B cell (primary cell): Measurements from ENCODE around the gene CC2D2B. TPM values are rescaled to one million over a fixed set of nuclear protein-coding genes. Genes with fewer than 3 reads are reported as not detected.
"Not testable (repeated sequence)": the region's sequence is repeated elsewhere in the genome, so short reads cannot be mapped to it uniquely, and the experiment has no call there.

Source experiments
- ATAC-seq: fragments of 200-7000 bp; cut with Tn5 transposase; one replicate; pipeline ENCODE4 v1.10.0; 2021; ENCODE audit warnings: low read depth, mild to moderate bottlenecking, moderate number of reproducible peaks, moderate library complexity
- CTCF ChIA-PET: fragments of 350-600 bp; sonication (Branson Sonifier 250); formaldehyde crosslinking; loops from one replicate; lab custom pipeline; 2021; ENCODE audit warnings: antibody characterized with exemption, inconsistent platforms; lab: Charles Lee
- POLR2A ChIA-PET: fragments of 350-600 bp; sonication (Branson Sonifier 250); formaldehyde crosslinking; loops from one replicate; lab custom pipeline; 2021; ENCODE audit warnings: antibody characterized with exemption; lab: Charles Lee
- DNase-seq: peaks from one replicate; pipeline ENCODE4 v3.0.0; 2013
- H2AFZ ChIP-seq: 2 replicates; pipeline ENCODE4 v1.6.1; 2012; ENCODE audit warnings: mild to moderate bottlenecking, low read depth, low read length; ENCODE audit not compliant: insufficient read depth, poor library complexity, severe bottlenecking
- H3K27ac ChIP-seq, 2 donors: 1 replicate in 1 of 2; 2 replicates in 1 of 2; pipeline ENCODE4 v1.5.1; 2012 to 2013; ENCODE audit warnings: low read length in 2 of 2, mild to moderate bottlenecking in 2 of 2, moderate library complexity in 1 of 2
- H3K27me3 ChIP-seq, 4 experiments: fragments of 200-600 bp in 1 of 4; sonication (generic) in 1 of 4; replicated peaks in 1 of 4; 1 replicate in 2 of 4; 2 replicates in 2 of 4; pipeline versions ENCODE4 v1.6.1 to v1.7.0; 2013 to 2016; ENCODE audit warnings: low read length in 3 of 4, mild to moderate bottlenecking in 2 of 4, mixed read lengths in 1 of 4, moderate library complexity in 1 of 4; ENCODE audit not compliant: insufficient read depth in 4 of 4, control insufficient read depth in 3 of 4; ENCODE audit errors: control extremely low read depth in 1 of 4
- H3K36me3 ChIP-seq, 2 experiments: replicated peaks in 1 of 2; 1 replicate in 1 of 2; 2 replicates in 1 of 2; pipeline versions ENCODE4 v1.6.1 to v1.7.1; 2013; ENCODE audit warnings: low read length in 1 of 2; ENCODE audit not compliant: insufficient read depth in 2 of 2, control insufficient read depth in 1 of 2; ENCODE audit errors: control extremely low read depth in 1 of 2, extremely low read depth in 1 of 2
- H3K4me1 ChIP-seq, 2 donors: fragments of 200-600 bp in 1 of 2; sonication (generic) in 1 of 2; 1 replicate in 1 of 2; 2 replicates in 1 of 2; pipeline versions ENCODE4 v1.5.1 to v1.6.1; 2013 to 2017; ENCODE audit warnings: low read length in 2 of 2; ENCODE audit not compliant: control insufficient read depth in 2 of 2, insufficient read depth in 2 of 2
- H3K4me2 ChIP-seq: replicated peaks from 2 replicates; pipeline ENCODE3; 2012; ENCODE audit warnings: mild to moderate bottlenecking, low read depth, low read length; ENCODE audit not compliant: poor library complexity, severe bottlenecking
- H3K4me3 ChIP-seq, 5 experiments: fragments of 200-600 bp in 1 of 5; sonication (generic) in 1 of 5; 1 replicate in 3 of 5; 2 replicates in 2 of 5; pipeline versions ENCODE4 v1.5.1 to v1.7.0; 2011 to 2016; ENCODE audit warnings: low read length in 4 of 5, mild to moderate bottlenecking in 4 of 5, low read depth in 2 of 5, control low read depth in 1 of 5, moderate library complexity in 1 of 5; ENCODE audit not compliant: insufficient read depth in 1 of 5; ENCODE audit errors: control extremely low read depth in 1 of 5, extremely low read depth in 1 of 5
- H3K79me2 ChIP-seq: fragments of 200-600 bp; sonication (generic); one replicate; pipeline ENCODE4 v1.6.0; 2016; ENCODE audit warnings: low read length; ENCODE audit not compliant: control insufficient read depth, insufficient read depth
- H3K9ac ChIP-seq: fragments of 200-600 bp; sonication (generic); 2 replicates; pipeline ENCODE4 v1.6.1; 2017; ENCODE audit warnings: mild to moderate bottlenecking, low read length, moderate library complexity
- H3K9me3 ChIP-seq, 3 donors: one replicate each; pipeline versions ENCODE4 v1.6.1 to v1.7.1; 2013; ENCODE audit warnings: low read length in 2 of 3; ENCODE audit not compliant: control insufficient read depth in 2 of 3, insufficient read depth in 1 of 3; ENCODE audit errors: control extremely low read depth in 1 of 3
- H4K20me1 ChIP-seq: 2 replicates; pipeline ENCODE4 v1.6.0; 2012; ENCODE audit warnings: mild to moderate bottlenecking, low read length; ENCODE audit not compliant: insufficient read depth, control insufficient read depth, poor library complexity, severe bottlenecking
- H3K27ac Mint-ChIP-seq: one replicate; pipeline ENCODE4 v1.8.0; 2021; ENCODE audit warnings: mixed read lengths
- H3K27me3 Mint-ChIP-seq: one replicate; pipeline ENCODE4 v1.8.0; 2021; ENCODE audit warnings: mixed read lengths
- H3K4me1 Mint-ChIP-seq: one replicate; pipeline ENCODE4 v1.8.0; 2021; ENCODE audit warnings: mixed read lengths
- H3K4me3 Mint-ChIP-seq: one replicate; pipeline ENCODE4 v1.8.0; 2021; ENCODE audit warnings: mixed read lengths
- H3K9me3 Mint-ChIP-seq: one replicate; pipeline ENCODE4 v1.8.0; 2022; ENCODE audit warnings: mixed read lengths; ENCODE audit not compliant: insufficient read depth
- CTCF ChIP-seq: fragments of 200-600 bp; IDR thresholded peaks from one replicate; pipeline ENCODE4 v1.8.0; 2022; ENCODE audit warnings: antibody characterized with exemption, mild to moderate bottlenecking
- EZH2 ChIP-seq: IDR thresholded peaks from 2 replicates; pipeline ENCODE4 v1.6.1; 2012; ENCODE audit warnings: borderline replicate concordance, low read depth, mild to moderate bottlenecking, moderate library complexity, low read length; ENCODE audit not compliant: insufficient read depth, poor library complexity, severe bottlenecking
- WGBS: methylation state at CpG from one replicate; pipeline ENCODE4 v1.1.5; 2013; ENCODE audit warnings: missing lambda C conversion rate; ENCODE audit not compliant: insufficient coverage; 5-methylcytosine and 5-hydroxymethylcytosine counted together
- intact Hi-C: fragments of 100-400 bp; cut with micrococcal nuclease; formaldehyde crosslinking; loops from one replicate; pipeline ENCODE4 v1.10.0; 2022
- polyA plus RNA-seq: library from polyadenylated mRNA; depleted of rRNA; stranded (reverse); fragments of >200 nt; gene quantifications from 2 replicates; pipeline ENCODE4 v1.2.3, GENCODE V29; 2012
- total RNA-seq, 2 donors: library from RNA; stranded (reverse); fragments of 120-200 nt in 1 of 2; gene quantifications; 1 replicate in 1 of 2; 2 replicates in 1 of 2; pipeline versions ENCODE4 v1.2.3 to v1.2.4, GENCODE V29; 2013 to 2022

Gene CC2D2B
- total and polyA plus RNA-seq, 2 donors (not counting 1 experiment from before 2014, with no cell fraction given): 0.70 to 2.1 TPM

- Histone ChIP-seq H3K4me3 (no peak overlapping the region), H3K9me3 (no peaks in the 10 kb centered on the region), H3K4me1 (no peaks in the 10 kb centered on the region), H2AFZ (no peak overlapping the region), H3K4me2 (no peak overlapping the region), H3K27me3 (no peaks in the 10 kb centered on the region), H3K27ac (no peak overlapping the region), H3K79me2 (no peaks in the 10 kb centered on the region), H3K36me3 (peaks cover 0 to 2% of the 10 kb centered on the region in 2 experiments), H4K20me1 (no peaks in the 10 kb centered on the region), H3K9ac (no peak overlapping the region)
- ATAC-seq: no peak
- no peak for TF ChIP-seq EZH2
- Mint-ChIP-seq H3K4me1 (peaks cover 2% of the 10 kb centered on the region), H3K27ac (no peak overlapping the region), H3K9me3 (no peaks in the 10 kb centered on the region), H3K27me3 (no peaks in the 10 kb centered on the region), H3K4me3 (no peak overlapping the region)
- intact Hi-C loops: no loop called here
- DNase-seq: no peak
- POLR2A ChIA-PET: no interaction called here
- whole genome bisulfite sequencing: no CpG with 5 or more reads among the region's 2 CpGs
- CTCF ChIA-PET: no interaction called here
Observed at GRCh38 chr10:95889830-95890229, 17.9 kb upstream of the CC2D2B start.

GRCh38 chr10:95896071-95896850 is 11.5 kb upstream of the CC2D2B start:
- DNase-seq (peak; percentile 71), ATAC-seq (peak; percentile 67)
- Mint-ChIP-seq H3K27ac (peak overlapping the region; percentile 43), H3K27me3 (no peaks in the 10 kb centered on the region), H3K9me3 (no peaks in the 10 kb centered on the region), H3K4me1 (peaks cover 19% of the 10 kb centered on the region), H3K4me3 (peak overlapping the region; percentile 12)
- Histone ChIP-seq H3K27me3 (no peaks in the 10 kb centered on the region), H3K9ac (peak overlapping the region; percentile 25), H2AFZ (peak overlapping the region; percentile 65), H3K4me3 (no peak overlapping the region), H3K27ac (peak overlapping the region; percentile 11 to 75), H3K4me1 (peaks cover 12 to 15% of the 10 kb centered on the region in 2 donors), H3K4me2 (peak overlapping the region; percentile 59), H4K20me1 (no peaks in the 10 kb centered on the region), H3K36me3 (peaks cover 5 to 14% of the 10 kb centered on the region in 2 experiments), H3K9me3 (no peaks in the 10 kb centered on the region), H3K79me2 (no peaks in the 10 kb centered on the region)
- intact Hi-C loops: loop anchor here (1.0 kb wide), 1 partner anchor 11 kb away; the partner anchor contains the start of gene CC2D2B
- WGBS: 96% methylated on average over 3 of the region's 4 CpGs
- ChIA-PET POLR2A (interaction anchor here (0.6 to 1.4 kb wide), 3 partner anchors 9 to 60 kb away, joined by 3 to 4 read pairs (median 4); partner anchors contain the start of gene CC2D2B), CTCF (interaction anchor here (1.2 to 1.6 kb wide), 2 partner anchors 53 to 202 kb away, joined by 3 to 10 read pairs; partner anchors contain the start of gene TCTN3)
- TF ChIP-seq CTCF (no peak), EZH2 (no peak)

GRCh38 chr10:95905897-95906580 is 1.7 kb upstream of the CC2D2B start:
- Mint-ChIP-seq H3K4me3 (peak overlapping the region; percentile 14), H3K4me1 (peaks cover 17% of the 10 kb centered on the region), H3K27ac (peak overlapping the region; percentile 18)
- not testable (repeated sequence) for ATAC-seq, H3K9me3 ChIP-seq, H3K9me3 Mint-ChIP-seq, H3K27me3 ChIP-seq, H3K27ac ChIP-seq, H2AFZ ChIP-seq, H3K36me3 ChIP-seq, DNase-seq, H3K27me3 Mint-ChIP-seq, H3K4me3 ChIP-seq, H4K20me1 ChIP-seq, H3K9ac ChIP-seq, H3K4me2 ChIP-seq
- intact Hi-C loops: loop anchor here (5.0 kb wide), 1 partner anchor 136 kb away; the partner anchor contains the start of gene CCNJ
- ChIA-PET POLR2A (interaction anchor here (1.1 kb wide), 1 partner anchor 9 kb away, joined by 4 read pairs; no protein-coding TSS in a partner anchor), CTCF (interaction anchor here (1.4 to 3.7 kb wide), 2 partner anchors 15 to 212 kb away, joined by 4 to 16 read pairs; partner anchors contain the start of gene TCTN3)
- H3K4me1 ChIP-seq: peaks cover 23 to 24% of the 10 kb centered on the region in 2 donors
- H3K79me2 ChIP-seq: peaks cover 13% of the 10 kb centered on the region
- 97% methylated on average over 9 of the region's 12 CpGs for WGBS
